Stomach (tissue), 4 donors: ENCODE data around the gene SCG5.

ENCODE experiments used
- CTCF ChIP-seq, 7 experiments: fragments of 450-650 bp in 4 of 7; fragments of 200-600 bp in 3 of 7; sonication (generic) in 3 of 7; IDR thresholded peaks; one replicate each; pipeline ENCODE4 v1.5.1; 2016 to 2019; ENCODE audit warnings: antibody characterized with exemption in 7 of 7, control low read depth in 2 of 7, mild to moderate bottlenecking in 1 of 7
- EP300 ChIP-seq: sonication (generic); formaldehyde crosslinking; IDR thresholded peaks from one replicate; pipeline ENCODE4 v1.6.1; 2017; ENCODE audit warnings: antibody characterized with exemption
- POLR2A ChIP-seq, 4 donors: fragments of 450-650 bp; IDR thresholded peaks; one replicate each; pipeline ENCODE4 v1.6.1; 2016; ENCODE audit warnings: antibody characterized with exemption in 4 of 4, control low read depth in 2 of 4, mild to moderate bottlenecking in 1 of 4, moderate library complexity in 1 of 4
- POLR2AphosphoS5 ChIP-seq, 3 donors: sonication (generic); formaldehyde crosslinking; IDR thresholded peaks; one replicate each; pipeline ENCODE4 v1.6.1; 2016; ENCODE audit warnings: antibody characterized with exemption in 3 of 3

GRCh38 chr15:32707436-32707835 lies 65.9 kb downstream of the SCG5 start:
- TF ChIP-seq CTCF (IDR thresholded peaks at IDR 0.05) (no peak), POLR2A (IDR thresholded peaks at IDR 0.05) (no peak), EP300 (no peak), POLR2AphosphoS5 (IDR thresholded peaks at IDR 0.05) (no peak)
